ENCODE results near the gene CDA. TPM values are rescaled to one million over a fixed set of nuclear protein-coding genes. Genes with fewer than 3 reads are reported as not detected.

Gene CDA
- total RNA-seq, 4 donors from 2014 or later: 0.84 to 5.7 (median 3.8) TPM

DNA sequence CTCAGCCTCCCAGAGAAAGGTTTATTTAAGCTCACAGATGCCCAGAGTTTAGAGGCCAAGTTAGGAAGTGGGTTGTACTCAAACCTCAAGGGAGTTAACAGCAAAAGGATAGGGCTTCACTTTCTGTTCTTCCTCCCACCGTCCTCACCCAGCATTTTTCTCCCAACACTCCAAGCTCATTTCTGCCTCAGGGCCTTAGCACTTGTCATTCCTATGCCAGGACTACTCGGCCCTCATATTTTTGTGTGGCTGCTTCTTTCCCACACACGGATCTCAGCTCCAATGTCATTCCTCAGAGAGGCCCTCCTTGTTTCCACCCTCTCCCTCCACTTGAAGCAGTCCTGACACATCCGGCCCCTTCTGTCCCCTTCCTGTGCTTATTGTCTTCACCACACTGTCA lies 23.7 kb upstream of the CDA start:
- H3K4me3 ChIP-seq: no peak overlapping the region
- H3K27ac ChIP-seq: no peak overlapping the region
- TF ChIP-seq, protein P1, sequence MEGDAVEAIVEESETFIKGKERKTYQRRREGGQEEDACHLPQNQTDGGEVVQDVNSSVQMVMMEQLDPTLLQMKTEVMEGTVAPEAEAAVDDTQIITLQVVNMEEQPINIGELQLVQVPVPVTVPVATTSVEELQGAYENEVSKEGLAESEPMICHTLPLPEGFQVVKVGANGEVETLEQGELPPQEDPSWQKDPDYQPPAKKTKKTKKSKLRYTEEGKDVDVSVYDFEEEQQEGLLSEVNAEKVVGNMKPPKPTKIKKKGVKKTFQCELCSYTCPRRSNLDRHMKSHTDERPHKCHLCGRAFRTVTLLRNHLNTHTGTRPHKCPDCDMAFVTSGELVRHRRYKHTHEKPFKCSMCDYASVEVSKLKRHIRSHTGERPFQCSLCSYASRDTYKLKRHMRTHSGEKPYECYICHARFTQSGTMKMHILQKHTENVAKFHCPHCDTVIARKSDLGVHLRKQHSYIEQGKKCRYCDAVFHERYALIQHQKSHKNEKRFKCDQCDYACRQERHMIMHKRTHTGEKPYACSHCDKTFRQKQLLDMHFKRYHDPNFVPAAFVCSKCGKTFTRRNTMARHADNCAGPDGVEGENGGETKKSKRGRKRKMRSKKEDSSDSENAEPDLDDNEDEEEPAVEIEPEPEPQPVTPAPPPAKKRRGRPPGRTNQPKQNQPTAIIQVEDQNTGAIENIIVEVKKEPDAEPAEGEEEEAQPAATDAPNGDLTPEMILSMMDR (IDR thresholded peaks at IDR 0.05): no peak
- no peak for TF ChIP-seq POLR2A (IDR thresholded peaks at IDR 0.05)
- TF ChIP-seq EP300 (IDR thresholded peaks at IDR 0.05): no peak
- no peak for DNase-seq (ENCODE audit: low spot score in 2 of 2)
- H3K27me3 ChIP-seq: peaks cover 0 to 32% of the 10 kb centered on the region in 2 donors
- 52 to 61% methylated on average over 4 of the region's 4 CpGs for WGBS, 2 donors
- H3K4me1 ChIP-seq: no peaks in the 10 kb centered on the region
- no peaks in the 10 kb centered on the region for H3K36me3 ChIP-seq
- peaks cover 0 to 2% (median 0%) of the 10 kb centered on the region in 4 donors for H3K9me3 ChIP-seq

DNA sequence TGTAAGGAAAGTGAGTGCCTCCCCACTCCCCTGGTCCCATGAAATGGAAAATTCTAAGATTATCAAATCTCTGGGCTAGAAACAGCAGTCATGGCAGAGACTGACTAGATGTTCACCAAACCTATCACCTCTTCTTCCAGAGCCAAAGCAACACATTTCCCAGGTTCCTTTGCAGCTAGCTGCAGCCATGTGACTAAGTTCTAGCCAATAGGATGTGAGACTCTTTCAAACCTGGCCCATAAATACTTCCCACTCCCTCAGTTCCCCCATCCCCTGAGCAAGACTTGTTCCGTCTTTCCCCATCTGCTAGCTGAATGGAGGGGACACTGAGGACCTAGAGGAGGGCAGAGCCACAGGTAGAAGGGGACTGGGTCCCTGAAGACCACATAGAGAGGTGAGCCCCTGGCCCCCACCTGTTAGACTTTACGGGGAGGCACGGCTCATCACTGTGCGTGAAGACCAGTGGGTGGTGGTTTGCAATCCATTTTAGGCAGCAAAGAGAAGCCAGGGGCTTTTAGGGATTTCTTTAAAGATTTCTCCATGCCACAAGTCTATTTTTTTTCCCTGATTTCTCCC lies 19.3 kb upstream of the CDA start:
- TF ChIP-seq EP300 (IDR thresholded peaks at IDR 0.05): no peak
- TF ChIP-seq, protein P1 (IDR thresholded peaks at IDR 0.05): no peak
- TF ChIP-seq POLR2A (IDR thresholded peaks at IDR 0.05): no peak
- Histone ChIP-seq H3K9me3 (peaks cover 0 to 12% (median 0%) of the 10 kb centered on the region in 4 donors), H3K27ac (no peak overlapping the region), H3K4me1 (no peaks in the 10 kb centered on the region), H3K27me3 (peaks cover 0 to 19% of the 10 kb centered on the region in 2 donors), H3K4me3 (no peak overlapping the region), H3K36me3 (no peaks in the 10 kb centered on the region)
- 82 to 87% methylated on average over 4 of the region's 4 CpGs for WGBS, 2 donors
- DNase-seq (ENCODE audit: low spot score in 2 of 2): no peak

DNA sequence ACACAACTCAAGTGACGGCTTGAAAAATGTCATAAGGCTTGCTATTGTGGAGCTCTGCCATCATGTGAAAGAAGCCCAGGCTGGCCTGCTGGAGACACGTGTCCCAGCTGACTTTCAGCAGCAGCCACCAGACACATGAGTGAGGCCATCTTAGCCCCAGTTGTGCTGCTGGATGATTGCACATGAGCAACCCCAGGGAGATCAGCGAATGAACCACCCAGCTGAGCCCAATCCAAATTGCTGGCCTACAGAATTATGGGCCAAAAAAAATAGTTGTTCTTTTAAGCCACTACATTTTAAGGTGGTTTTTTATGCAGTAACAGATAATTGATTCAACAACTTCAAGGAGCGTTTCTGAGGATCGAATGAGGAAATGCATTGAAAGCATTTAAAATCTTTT lies 17.5 kb upstream of the CDA start:
- peaks cover 0 to 33% of the 10 kb centered on the region in 2 donors for H3K27me3 ChIP-seq
- whole genome bisulfite sequencing, 2 donors: 79 to 86% methylated on average over 5 of the region's 5 CpGs

DNA sequence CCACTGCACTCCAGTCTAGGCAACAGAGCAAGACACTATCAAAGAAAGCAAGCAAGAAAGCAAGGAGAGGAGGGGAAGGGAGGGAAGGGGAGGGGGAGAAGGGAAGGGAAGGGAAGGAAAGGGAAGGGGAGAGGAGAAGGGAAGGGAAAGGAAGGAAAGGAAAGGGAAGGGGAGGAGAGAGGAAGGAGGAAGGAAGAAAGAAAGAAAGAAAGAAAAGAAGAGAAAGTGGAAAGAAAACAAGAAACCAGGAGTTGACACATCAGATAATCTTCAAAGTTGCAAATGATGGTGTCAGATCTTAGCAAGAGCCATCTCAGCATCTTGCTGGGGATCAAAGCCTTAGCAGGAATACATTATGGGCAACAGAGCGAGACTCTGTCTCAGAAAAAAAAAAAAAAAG lies 14.9 kb upstream of the CDA start:
- H3K4me3 ChIP-seq: no peak overlapping the region
- H3K4me1 ChIP-seq: no peaks in the 10 kb centered on the region
- no peaks in the 10 kb centered on the region for H3K36me3 ChIP-seq
- no peak overlapping the region for H3K27ac ChIP-seq
- peaks cover 0 to 33% of the 10 kb centered on the region in 2 donors for H3K27me3 ChIP-seq
- H3K9me3 ChIP-seq: peaks cover 0 to 12% (median 0%) of the 10 kb centered on the region in 4 donors
- WGBS, 2 donors: 42 to 77% methylated on average over 1 of the region's 1 CpG
- TF ChIP-seq, protein P1 (IDR thresholded peaks at IDR 0.05): no peak
- TF ChIP-seq EP300 (IDR thresholded peaks at IDR 0.05) (no peak), POLR2A (IDR thresholded peaks at IDR 0.05) (no peak)
- no peak for DNase-seq (ENCODE audit: low spot score in 2 of 2)

More for the DNA sequence above, 17.5 kb upstream of the CDA start:
- Histone ChIP-seq H3K27ac (no peak overlapping the region), H3K9me3 (peaks cover 0 to 12% (median 0%) of the 10 kb centered on the region in 4 donors), H3K4me3 (no peak overlapping the region), H3K4me1 (no peaks in the 10 kb centered on the region), H3K36me3 (no peaks in the 10 kb centered on the region)
- TF ChIP-seq EP300 (IDR thresholded peaks at IDR 0.05) (no peak), POLR2A (IDR thresholded peaks at IDR 0.05) (no peak)
- TF ChIP-seq, protein P1 (IDR thresholded peaks at IDR 0.05): no peak
- no peak for DNase-seq (ENCODE audit: low spot score in 2 of 2)

DNA sequence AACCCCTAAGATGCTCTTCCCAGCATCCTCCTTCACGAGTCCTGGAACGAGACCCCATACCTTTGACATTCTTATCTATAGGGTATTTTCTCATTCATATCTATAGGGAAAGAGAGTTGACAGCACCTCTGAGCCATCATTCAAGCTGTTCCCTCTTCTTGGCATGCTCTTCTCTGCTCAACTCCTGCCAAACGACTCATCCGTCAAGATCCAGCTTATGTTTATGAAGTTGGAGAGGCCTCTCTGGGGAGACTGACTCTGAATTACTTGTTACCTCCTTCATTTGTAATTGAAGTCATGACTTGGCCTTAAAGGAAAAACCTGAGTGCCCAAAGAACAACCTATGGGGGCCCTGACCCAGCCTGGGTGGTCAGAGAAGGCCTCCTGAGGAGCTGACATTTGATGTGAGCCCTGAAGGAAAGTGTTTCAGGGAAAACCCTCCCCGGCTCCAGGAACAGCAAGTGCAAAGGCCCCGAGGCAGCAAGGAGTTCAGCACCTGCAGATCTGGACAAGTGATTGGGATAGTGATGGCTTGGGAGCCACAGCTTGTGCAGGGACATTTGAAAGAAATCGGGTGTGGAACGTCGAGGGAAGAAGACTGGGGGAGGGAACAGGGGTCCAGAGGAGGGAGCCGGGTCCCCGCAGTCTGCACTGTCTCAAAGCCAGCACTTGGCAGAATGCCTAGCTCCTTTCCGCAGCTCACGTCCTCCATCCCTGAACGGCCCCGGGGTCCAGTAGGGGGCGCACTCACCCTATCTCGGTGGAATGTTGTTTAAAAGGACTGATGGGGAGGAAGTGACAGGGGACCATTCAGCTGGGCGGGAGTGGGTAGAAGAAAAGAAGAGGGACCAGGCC lies 14.0 kb upstream of the CDA start:
- no peak overlapping the region for H3K4me3 ChIP-seq
- peaks cover 0 to 26% of the 10 kb centered on the region in 2 donors for H3K27me3 ChIP-seq
- no peaks in the 10 kb centered on the region for H3K4me1 ChIP-seq
- peak; percentile 47 to 73 for DNase-seq (ENCODE audit: low spot score in 2 of 2)
- no peak overlapping the region for H3K27ac ChIP-seq
- peaks cover 0 to 10% (median 0%) of the 10 kb centered on the region in 4 donors for H3K9me3 ChIP-seq
- TF ChIP-seq POLR2A (IDR thresholded peaks at IDR 0.05): no peak
- peak in 1 of 2 donors; percentile 21 for TF ChIP-seq EP300 (IDR thresholded peaks at IDR 0.05)
- TF ChIP-seq, protein P1 (IDR thresholded peaks at IDR 0.05): peak; percentile 22 to 49 (median 38)
- 24 to 26% methylated on average over 18 of the region's 18 CpGs for WGBS, 2 donors
- no peaks in the 10 kb centered on the region for H3K36me3 ChIP-seq
